IMR-90 (cell line): Measurements from ENCODE around the gene DHX15. TPM values are rescaled to one million over a fixed set of nuclear protein-coding genes. Genes with fewer than 3 reads are reported as not detected.

Source experiments
- ATAC-seq: fragments of 200-7000 bp; cut with Tn5 transposase; 2 replicates; pipeline ENCODE4 v1.9.1; 2020; ENCODE audit warnings: low read depth, mild to moderate bottlenecking, moderate library complexity
- BruUV-seq: library from RNA; stranded (reverse); fragments of 400-500 nt; replicated peaks from 2 replicates; lab custom pipeline; 2021; lab: Mats Ljungman, UMichigan
- CTCF ChIA-PET: fragments of 300-600 bp; formaldehyde crosslinking; extraction: SDS; loops from one replicate; lab custom pipeline; 2021; ENCODE audit warnings: antibody characterized with exemption; lab: Yijun Ruan, JAX
- POLR2A ChIA-PET: fragments of 300-600 bp; sonication (Branson Sonifier 250); formaldehyde crosslinking; loops from one replicate; lab custom pipeline; 2022; ENCODE audit warnings: antibody characterized with exemption; ENCODE audit not compliant: unreplicated experiment; lab: Charles Lee
- DNase-seq: peaks from one replicate; pipeline ENCODE4 v3.0.0; 2013
- H2AFZ ChIP-seq: replicated peaks from 2 replicates; pipeline ENCODE3; 2013; ENCODE audit warnings: low read length, mild to moderate bottlenecking; ENCODE audit not compliant: poor library complexity
- H2AK5ac ChIP-seq: 2 replicates; pipeline ENCODE4 v1.6.1; 2013; ENCODE audit warnings: low read depth, low read length, inconsistent platforms
- H2AK9ac ChIP-seq: replicated peaks from 2 replicates; pipeline ENCODE3; 2013; ENCODE audit warnings: mild to moderate bottlenecking, low read depth, low read length, moderate library complexity; ENCODE audit not compliant: poor library complexity
- H2BK120ac ChIP-seq: 2 replicates; pipeline ENCODE4 v1.6.1; 2013; ENCODE audit warnings: low read depth, low read length, inconsistent platforms
- H2BK15ac ChIP-seq: 3 replicates; pipeline ENCODE4 v1.6.1; 2013; ENCODE audit warnings: low read depth, low read length, inconsistent platforms
- H2BK20ac ChIP-seq: 2 replicates; pipeline ENCODE4 v1.6.1; 2013; ENCODE audit warnings: low read depth, mild to moderate bottlenecking, inconsistent platforms, low read length, moderate library complexity
- H2BK5ac ChIP-seq: 2 replicates; pipeline ENCODE4 v1.6.1; 2013; ENCODE audit warnings: mild to moderate bottlenecking, low read depth, low read length, inconsistent platforms; ENCODE audit not compliant: poor library complexity, severe bottlenecking
- H3K14ac ChIP-seq: replicated peaks from 2 replicates; pipeline ENCODE4 v1.6.1; 2013; ENCODE audit warnings: low read depth, low read length, inconsistent platforms
- H3K18ac ChIP-seq: 2 replicates; pipeline ENCODE4 v1.6.1; 2013; ENCODE audit warnings: low read depth, low read length, control low read depth
- H3K23ac ChIP-seq: 2 replicates; pipeline ENCODE4 v1.6.1; 2013; ENCODE audit warnings: low read depth, low read length, inconsistent platforms
- H3K27ac ChIP-seq: 2 replicates; pipeline ENCODE4 v1.5.1; 2013; ENCODE audit warnings: mild to moderate bottlenecking, control low read depth, low read length; ENCODE audit not compliant: insufficient read depth
- H3K27me3 ChIP-seq: 2 replicates; pipeline ENCODE4 v1.6.1; 2013; ENCODE audit warnings: low read length; ENCODE audit not compliant: control insufficient read depth, insufficient read depth
- H3K36me3 ChIP-seq: 2 replicates; pipeline ENCODE4 v1.6.1; 2013; ENCODE audit warnings: low read length, mixed read lengths; ENCODE audit not compliant: control insufficient read depth, insufficient read depth
- H3K4ac ChIP-seq: 2 replicates; pipeline ENCODE4 v1.6.1; 2013; ENCODE audit warnings: low read depth, low read length, inconsistent platforms
- H3K4me1 ChIP-seq: 2 replicates; pipeline ENCODE4 v1.6.1; 2013; ENCODE audit warnings: low read length, mixed read lengths; ENCODE audit not compliant: control insufficient read depth, insufficient read depth
- H3K4me2 ChIP-seq: 2 replicates; pipeline ENCODE4 v1.6.1; 2013; ENCODE audit warnings: low read depth, mild to moderate bottlenecking, control low read depth, low read length, moderate library complexity
- H3K4me3 ChIP-seq: 2 replicates; pipeline ENCODE4 v1.5.1; 2013; ENCODE audit warnings: low read depth, mild to moderate bottlenecking, control low read depth, low read length, moderate library complexity; ENCODE audit not compliant: insufficient read depth
- H3K56ac ChIP-seq: 2 replicates; pipeline ENCODE4 v1.6.1; 2013; ENCODE audit warnings: low read length, inconsistent platforms; ENCODE audit not compliant: insufficient read depth; ENCODE audit errors: extremely low read depth
- H3K79me1 ChIP-seq, 2 experiments: 2 replicates each; pipeline ENCODE4 v1.6.1; 2013; ENCODE audit warnings: low read length in 2 of 2, inconsistent platforms in 1 of 2, low read depth in 1 of 2
- H3K9ac ChIP-seq: 2 replicates; pipeline ENCODE4 v1.6.1; 2013; ENCODE audit warnings: low read depth, low read length, control low read depth
- H3K9me1 ChIP-seq: 2 replicates; pipeline ENCODE4 v1.6.1; 2013; ENCODE audit warnings: low read length, inconsistent platforms; ENCODE audit not compliant: insufficient read depth
- H3K9me3 ChIP-seq: 2 replicates; pipeline ENCODE4 v1.6.1; 2013; ENCODE audit warnings: low read length; ENCODE audit not compliant: control insufficient read depth, insufficient read depth
- H4K20me1 ChIP-seq: 2 replicates; pipeline ENCODE4 v1.6.1; 2013; ENCODE audit warnings: low read length, inconsistent platforms; ENCODE audit not compliant: insufficient read depth
- H4K5ac ChIP-seq: 2 replicates; pipeline ENCODE4 v1.6.1; 2013; ENCODE audit warnings: mild to moderate bottlenecking, low read depth, low read length, control low read depth
- H4K8ac ChIP-seq, 2 experiments: 2 replicates each; pipeline ENCODE4 v1.6.1; 2013; ENCODE audit warnings: low read depth in 2 of 2, low read length in 2 of 2, control low read depth in 1 of 2, inconsistent platforms in 1 of 2
- H4K91ac ChIP-seq: 2 replicates; pipeline ENCODE4 v1.6.1; 2013; ENCODE audit warnings: low read depth, low read length, inconsistent platforms; ENCODE audit not compliant: insufficient read depth
- BHLHE40 ChIP-seq: fragments of 150-350 bp; IDR thresholded peaks from 2 replicates; pipeline ENCODE4 v1.6.1; 2016; ENCODE audit warnings: mild to moderate bottlenecking, low read depth, low read length
- CEBPB ChIP-seq: IDR thresholded peaks from 2 replicates; pipeline ENCODE4 v1.6.1; 2012; ENCODE audit warnings: low read depth, low read length, improper control_type of control experiment
- CHD1 ChIP-seq: IDR thresholded peaks from 2 replicates; pipeline ENCODE4 v1.6.1; 2012; ENCODE audit warnings: low read depth, low read length, improper control_type of control experiment
- FOS ChIP-seq: fragments of 150-350 bp; IDR thresholded peaks from 2 replicates; pipeline ENCODE4 v1.6.1; 2016; ENCODE audit warnings: low read depth, low read length
- MAFK ChIP-seq: IDR thresholded peaks from 2 replicates; pipeline ENCODE4 v1.6.1; 2012; ENCODE audit warnings: low read depth, low read length, improper control_type of control experiment
- MAZ ChIP-seq: IDR thresholded peaks from 2 replicates; pipeline ENCODE4 v1.6.1; 2012; ENCODE audit warnings: low read depth, mild to moderate bottlenecking, low read length, improper control_type of control experiment, moderate library complexity, borderline replicate concordance
- MXI1 ChIP-seq: IDR thresholded peaks from 2 replicates; pipeline ENCODE4 v1.6.1; 2012; ENCODE audit warnings: low read depth, mild to moderate bottlenecking, low read length, moderate library complexity, borderline replicate concordance
- NFE2L2 ChIP-seq: fragments of 150-350 bp; IDR thresholded peaks from 2 replicates; pipeline ENCODE4 v1.6.1; 2016; ENCODE audit warnings: low read depth, mild to moderate bottlenecking, low read length
- POLR2A ChIP-seq: IDR thresholded peaks from 2 replicates; pipeline ENCODE4 v1.6.1; 2012; ENCODE audit warnings: mild to moderate bottlenecking, low read depth, low read length
- RFX5 ChIP-seq: IDR thresholded peaks from 2 replicates; pipeline ENCODE4 v1.8.0; 2012; ENCODE audit warnings: low read depth, mild to moderate bottlenecking, low read length, moderate library complexity
- SMC3 ChIP-seq: fragments of 150-350 bp; IDR thresholded peaks from 2 replicates; pipeline ENCODE4 v1.6.1; 2016; ENCODE audit warnings: low read depth, mild to moderate bottlenecking, antibody characterized with exemption, low read length, moderate library complexity
- WGBS, 2 experiments: methylation state at CpG; one replicate each; pipeline versions ENCODE4 v1.1.5 to v1.1.7; 2013; ENCODE audit warnings: missing lambda C conversion rate in 2 of 2; ENCODE audit not compliant: insufficient read length in 1 of 2; ENCODE audit errors: extremely low coverage in 2 of 2; 5-methylcytosine and 5-hydroxymethylcytosine counted together
- dilution Hi-C: fragments of 300-500 bp; cut with HindIII; formaldehyde crosslinking; loops from one replicate; pipeline ENCODE4 v1.14.3; 2018; ENCODE audit warnings: low sequenced_read_pairs; ENCODE audit not compliant: unreplicated experiment
- in situ Hi-C: fragments of 300-500 bp; cut with MboI; formaldehyde crosslinking; loops from 3 replicates; pipeline ENCODE4 v1.14.3; 2019; ENCODE audit warnings: low sequenced_read_pairs, inconsistent platforms, mixed read lengths
- intact Hi-C: fragments of 100-400 bp; cut with micrococcal nuclease; formaldehyde crosslinking; loops from 2 replicates; pipeline ENCODE4 v1.10.0; 2022
- polyA plus RNA-seq, 3 experiments: library from polyadenylated mRNA; depleted of rRNA; stranded (reverse); fragments of >200 nt; gene quantifications; 2 replicates each; pipeline ENCODE4 v1.2.3, GENCODE V29; 2012; ENCODE audit warnings: low replicate concordance in 1 of 3
- total RNA-seq: library from RNA; depleted of rRNA; stranded (reverse); fragments of >200 nt; gene quantifications from 2 replicates; pipeline ENCODE4 v1.2.3, GENCODE V29; 2012
- TF ChIP-seq, protein P1 (sequence below): fragments of 150-350 bp; IDR thresholded peaks from 2 replicates; pipeline ENCODE4 v1.6.1; 2017; ENCODE audit warnings: mild to moderate bottlenecking, antibody characterized with exemption, low read length, low read depth
- TF ChIP-seq, protein P2 (sequence below): fragments of 150-350 bp; IDR thresholded peaks from 2 replicates; pipeline ENCODE4 v1.6.1; 2016; ENCODE audit warnings: low read depth, mild to moderate bottlenecking, low read length, moderate library complexity, borderline replicate concordance

DHX15 gene
- total and polyA plus RNA-seq, 2 of the 4 experiments (the other 2 are of a cell fraction): 97.9 to 172 TPM

DNA sequence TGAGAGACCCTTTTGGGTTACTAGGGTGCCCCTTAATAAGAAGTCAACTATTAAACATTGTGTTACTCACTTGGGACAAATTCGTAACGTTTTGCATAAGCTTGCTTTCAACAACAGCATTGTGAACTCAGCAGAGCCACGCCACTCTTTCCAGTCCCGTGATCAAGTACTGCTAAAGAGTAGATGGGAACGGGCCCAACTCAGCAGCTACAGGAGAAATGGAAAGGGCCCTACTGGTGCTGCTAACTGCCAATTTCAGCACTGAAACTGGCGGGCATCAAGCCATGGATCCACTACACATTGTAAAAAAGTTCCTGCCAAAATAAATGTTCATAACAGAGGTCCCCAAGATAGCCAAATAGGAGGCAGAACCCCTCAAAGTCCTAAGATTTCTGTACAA, 19.0 kb upstream of the DHX15 start:
- in situ Hi-C loops: no loop called here
- no peaks in the 10 kb centered on the region for H3K79me1 ChIP-seq
- no peak overlapping the region for H3K27ac ChIP-seq
- no peak overlapping the region for H4K5ac ChIP-seq
- H4K8ac ChIP-seq: no peak overlapping the region
- no peak overlapping the region for H2AK9ac ChIP-seq
- ChIA-PET POLR2A (no interaction called here), CTCF (no interaction called here)
- no peaks in the 10 kb centered on the region for H3K36me3 ChIP-seq
- no peak overlapping the region for H2BK20ac ChIP-seq
- dilution Hi-C loops: no loop called here
- no peak overlapping the region for H2BK15ac ChIP-seq
- no peaks in the 10 kb centered on the region for H4K20me1 ChIP-seq
- WGBS, 2 experiments: no CpG with 5 or more reads among the region's 6 CpGs
- no peak overlapping the region for H2BK120ac ChIP-seq
- H2AK5ac ChIP-seq: no peak overlapping the region
- TF ChIP-seq FOS (no peak), RFX5 (no peak), BHLHE40 (no peak), SMC3 (no peak), MAZ (no peak), MXI1 (no peak), CEBPB (no peak), POLR2A (no peak), CHD1 (no peak), MAFK (no peak), NFE2L2 (no peak)
- TF ChIP-seq, protein P1, sequence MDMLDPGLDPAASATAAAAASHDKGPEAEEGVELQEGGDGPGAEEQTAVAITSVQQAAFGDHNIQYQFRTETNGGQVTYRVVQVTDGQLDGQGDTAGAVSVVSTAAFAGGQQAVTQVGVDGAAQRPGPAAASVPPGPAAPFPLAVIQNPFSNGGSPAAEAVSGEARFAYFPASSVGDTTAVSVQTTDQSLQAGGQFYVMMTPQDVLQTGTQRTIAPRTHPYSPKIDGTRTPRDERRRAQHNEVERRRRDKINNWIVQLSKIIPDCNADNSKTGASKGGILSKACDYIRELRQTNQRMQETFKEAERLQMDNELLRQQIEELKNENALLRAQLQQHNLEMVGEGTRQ: no peak
- TF ChIP-seq, protein P2, sequence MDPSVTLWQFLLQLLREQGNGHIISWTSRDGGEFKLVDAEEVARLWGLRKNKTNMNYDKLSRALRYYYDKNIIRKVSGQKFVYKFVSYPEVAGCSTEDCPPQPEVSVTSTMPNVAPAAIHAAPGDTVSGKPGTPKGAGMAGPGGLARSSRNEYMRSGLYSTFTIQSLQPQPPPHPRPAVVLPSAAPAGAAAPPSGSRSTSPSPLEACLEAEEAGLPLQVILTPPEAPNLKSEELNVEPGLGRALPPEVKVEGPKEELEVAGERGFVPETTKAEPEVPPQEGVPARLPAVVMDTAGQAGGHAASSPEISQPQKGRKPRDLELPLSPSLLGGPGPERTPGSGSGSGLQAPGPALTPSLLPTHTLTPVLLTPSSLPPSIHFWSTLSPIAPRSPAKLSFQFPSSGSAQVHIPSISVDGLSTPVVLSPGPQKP: no peak
- no peak overlapping the region for H2BK5ac ChIP-seq
- H2AFZ ChIP-seq: no peak overlapping the region
- peaks cover 5% of the 10 kb centered on the region; the same call in 1 of the 2 replicates for H3K4me1 ChIP-seq
- intact Hi-C loops: no loop called here
- no peak overlapping the region for H4K91ac ChIP-seq
- H3K9me1 ChIP-seq: no peaks in the 10 kb centered on the region; the same call in 1 of the 2 replicates
- no peak overlapping the region for H3K4ac ChIP-seq
- no TSS peak for BruUV-seq
- H3K4me2 ChIP-seq: no peak overlapping the region
- ATAC-seq (no peak), DNase-seq (no peak)
- no peak overlapping the region for H3K4me3 ChIP-seq
- H3K56ac ChIP-seq: no peak overlapping the region
- H3K23ac ChIP-seq: no peak overlapping the region
- H3K14ac ChIP-seq: no peak overlapping the region
- H3K27me3 ChIP-seq: no peaks in the 10 kb centered on the region; the same call in none of the 2 replicates
- no peak overlapping the region for H3K18ac ChIP-seq
- H3K9ac ChIP-seq: no peak overlapping the region
- H3K9me3 ChIP-seq: peaks cover 5% of the 10 kb centered on the region; the same call in 1 of the 2 replicates
